Psoas muscle (tissue), 8 donors: ENCODE data around the gene AHI1. TPM values are rescaled to one million over a fixed set of nuclear protein-coding genes. Genes with fewer than 3 reads are reported as not detected.

Source experiments
- ATAC-seq, 4 donors: fragments of 200-7000 bp; cut with Tn5 transposase; one replicate each; pipeline ENCODE4 v1.9.1; 2020; ENCODE audit warnings: moderate library complexity in 3 of 4, mild to moderate bottlenecking in 2 of 4
- DNase-seq, 2 donors: peaks; one replicate each; pipeline ENCODE4 v3.0.0-alpha.2; 2020
- H3K27ac ChIP-seq: fragments of 200-600 bp; one replicate; pipeline ENCODE4 v1.8.0; 2022
- H3K27me3 ChIP-seq, 3 donors: fragments of 200-600 bp in 1 of 3; one replicate each; pipeline versions ENCODE4 v1.6.1 to v1.8.0; 2013 to 2022; ENCODE audit warnings: low read length in 2 of 3, mild to moderate bottlenecking in 2 of 3, moderate library complexity in 1 of 3; ENCODE audit not compliant: insufficient read depth in 3 of 3
- H3K36me3 ChIP-seq, 2 donors: fragments of 200-600 bp in 1 of 2; one replicate each; pipeline versions ENCODE4 v1.6.1 to v1.8.0; 2013 to 2022; ENCODE audit warnings: low read depth in 1 of 2, mild to moderate bottlenecking in 1 of 2, moderate library complexity in 1 of 2; ENCODE audit not compliant: insufficient read depth in 1 of 2
- H3K4me1 ChIP-seq: fragments of 200-600 bp; one replicate; pipeline ENCODE4 v1.8.0; 2022
- H3K4me3 ChIP-seq: fragments of 200-600 bp; one replicate; pipeline ENCODE4 v1.8.0; 2022; ENCODE audit warnings: mild to moderate bottlenecking
- H3K9me3 ChIP-seq: fragments of 200-600 bp; one replicate; pipeline ENCODE4 v1.8.0; 2022
- WGBS, 3 donors: extraction: QIAGEN DNeasy Blood & Tissue Kit; methylation state at CpG; one replicate each; pipeline versions ENCODE4 v1.1.6 to v1.1.7; 2013; 5-methylcytosine and 5-hydroxymethylcytosine counted together
- intact Hi-C, 2 donors: fragments of 100-400 bp; cut with DNase I; formaldehyde crosslinking; loops; one replicate each; pipeline versions ENCODE4 v1.11.0 to v1.14.2; 2022
- polyA plus RNA-seq, 3 donors: library from polyadenylated mRNA; stranded (reverse); fragments of 200-250 nt; gene quantifications; one replicate each; pipeline ENCODE4 v1.2.3, GENCODE V29; 2013
- total RNA-seq, 4 donors: library from RNA; stranded (reverse); fragmentation: NEBNext Ultra II Directional in 2 of 4; extraction: Animal tissue kit (Norgen Biotek cat#: 25700) in 2 of 4; gene quantifications; one replicate each; pipeline versions ENCODE4 v1.2.1 to v1.2.4, GENCODE V29; 2021 to 2023
- TF ChIP-seq, protein P1 (sequence below): fragments of 200-600 bp; IDR thresholded peaks from one replicate; pipeline ENCODE4 v1.8.0; 2022; ENCODE audit warnings: antibody characterized with exemption
- donor health status: healthy with polysubstance abuse.
- donor health status: DM: no; HTN: no; CAD: no; lungs with moderate emphysema.
- donor health status: Bipolar disorder and iron deficiency.
- donor health status: healthy.
- donor health status: DM: yes; HTN: yes; CAD: no.
- donor health status: DM: no; HTN: no; CAD: no.
- donor health status: DM: no; HTN: no; CAD: no.
- donor health status: DM: yes; HTN: yes; CAD: no.

The AHI1 gene
- total and polyA plus RNA-seq, 7 donors: 5.5 to 14.2 (median 8.3) TPM

DNA sequence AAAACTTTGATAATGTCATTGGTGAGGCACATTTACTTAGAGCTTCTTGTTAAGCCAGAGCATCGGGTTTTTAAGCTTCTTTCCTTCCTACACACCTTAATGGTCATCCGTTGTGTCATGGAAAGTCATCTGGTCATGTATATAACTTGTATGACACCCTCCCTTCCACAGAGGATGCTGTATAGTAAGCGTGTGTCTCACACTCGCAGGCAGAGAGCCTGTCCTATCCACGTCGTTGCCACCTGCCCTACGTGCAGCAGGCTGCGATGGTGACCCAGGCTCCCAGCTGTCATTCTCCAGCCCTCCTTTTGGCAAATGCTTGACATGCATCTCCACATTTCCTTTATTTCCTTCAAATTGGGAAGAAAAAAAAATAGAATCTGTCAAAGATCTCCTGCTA, 230.9 kb downstream of the AHI1 start:
- Histone ChIP-seq H3K27me3 (no peaks in the 10 kb centered on the region), H3K9me3 (no peaks in the 10 kb centered on the region), H3K27ac (no peak overlapping the region), H3K36me3 (no peaks in the 10 kb centered on the region), H3K4me3 (no peak overlapping the region), H3K4me1 (no peaks in the 10 kb centered on the region)
- WGBS, 3 donors: 74 to 78% (median 75%) methylated on average over 8 of the region's 8 CpGs
- intact Hi-C loops: loop anchor here in 1 of 2 donors (10.0 kb wide), 1 partner anchor 122 kb away; no protein-coding TSS in a partner anchor
- DNase-seq (no peak), ATAC-seq (no peak)
- TF ChIP-seq, protein P1, sequence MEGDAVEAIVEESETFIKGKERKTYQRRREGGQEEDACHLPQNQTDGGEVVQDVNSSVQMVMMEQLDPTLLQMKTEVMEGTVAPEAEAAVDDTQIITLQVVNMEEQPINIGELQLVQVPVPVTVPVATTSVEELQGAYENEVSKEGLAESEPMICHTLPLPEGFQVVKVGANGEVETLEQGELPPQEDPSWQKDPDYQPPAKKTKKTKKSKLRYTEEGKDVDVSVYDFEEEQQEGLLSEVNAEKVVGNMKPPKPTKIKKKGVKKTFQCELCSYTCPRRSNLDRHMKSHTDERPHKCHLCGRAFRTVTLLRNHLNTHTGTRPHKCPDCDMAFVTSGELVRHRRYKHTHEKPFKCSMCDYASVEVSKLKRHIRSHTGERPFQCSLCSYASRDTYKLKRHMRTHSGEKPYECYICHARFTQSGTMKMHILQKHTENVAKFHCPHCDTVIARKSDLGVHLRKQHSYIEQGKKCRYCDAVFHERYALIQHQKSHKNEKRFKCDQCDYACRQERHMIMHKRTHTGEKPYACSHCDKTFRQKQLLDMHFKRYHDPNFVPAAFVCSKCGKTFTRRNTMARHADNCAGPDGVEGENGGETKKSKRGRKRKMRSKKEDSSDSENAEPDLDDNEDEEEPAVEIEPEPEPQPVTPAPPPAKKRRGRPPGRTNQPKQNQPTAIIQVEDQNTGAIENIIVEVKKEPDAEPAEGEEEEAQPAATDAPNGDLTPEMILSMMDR: no peak

DNA sequence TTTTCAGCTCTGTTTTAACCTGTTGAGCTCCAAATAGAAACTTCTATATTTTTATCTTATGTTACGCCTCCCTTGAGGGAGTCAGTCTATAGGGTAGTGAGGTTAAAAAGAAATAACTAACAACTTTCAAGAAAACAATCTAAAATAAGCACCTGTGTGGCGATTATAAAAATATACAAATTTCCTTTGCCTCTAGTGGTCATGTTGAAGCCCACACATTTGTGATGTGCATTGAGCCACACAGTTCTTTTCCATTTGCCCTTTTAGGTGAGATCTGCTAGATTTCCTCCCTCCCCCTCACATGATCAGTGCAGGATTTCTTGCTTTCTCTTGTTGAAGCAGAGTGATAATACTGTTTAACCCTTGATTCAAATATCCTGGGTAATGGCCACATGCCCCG, 232.3 kb downstream of the AHI1 start:
- Histone ChIP-seq H3K36me3 (no peaks in the 10 kb centered on the region), H3K4me3 (no peak overlapping the region), H3K9me3 (no peaks in the 10 kb centered on the region), H3K4me1 (no peaks in the 10 kb centered on the region), H3K27me3 (no peaks in the 10 kb centered on the region), H3K27ac (no peak overlapping the region)
- 85 to 88% (median 86%) methylated on average over 3 of the region's 3 CpGs for WGBS, 3 donors
- no peak for DNase-seq
- TF ChIP-seq, protein P1: no peak
- intact Hi-C loops: loop anchor here in 1 of 2 donors (10.0 kb wide), 1 partner anchor 120 kb away; no protein-coding TSS in a partner anchor
- no peak for ATAC-seq

DNA sequence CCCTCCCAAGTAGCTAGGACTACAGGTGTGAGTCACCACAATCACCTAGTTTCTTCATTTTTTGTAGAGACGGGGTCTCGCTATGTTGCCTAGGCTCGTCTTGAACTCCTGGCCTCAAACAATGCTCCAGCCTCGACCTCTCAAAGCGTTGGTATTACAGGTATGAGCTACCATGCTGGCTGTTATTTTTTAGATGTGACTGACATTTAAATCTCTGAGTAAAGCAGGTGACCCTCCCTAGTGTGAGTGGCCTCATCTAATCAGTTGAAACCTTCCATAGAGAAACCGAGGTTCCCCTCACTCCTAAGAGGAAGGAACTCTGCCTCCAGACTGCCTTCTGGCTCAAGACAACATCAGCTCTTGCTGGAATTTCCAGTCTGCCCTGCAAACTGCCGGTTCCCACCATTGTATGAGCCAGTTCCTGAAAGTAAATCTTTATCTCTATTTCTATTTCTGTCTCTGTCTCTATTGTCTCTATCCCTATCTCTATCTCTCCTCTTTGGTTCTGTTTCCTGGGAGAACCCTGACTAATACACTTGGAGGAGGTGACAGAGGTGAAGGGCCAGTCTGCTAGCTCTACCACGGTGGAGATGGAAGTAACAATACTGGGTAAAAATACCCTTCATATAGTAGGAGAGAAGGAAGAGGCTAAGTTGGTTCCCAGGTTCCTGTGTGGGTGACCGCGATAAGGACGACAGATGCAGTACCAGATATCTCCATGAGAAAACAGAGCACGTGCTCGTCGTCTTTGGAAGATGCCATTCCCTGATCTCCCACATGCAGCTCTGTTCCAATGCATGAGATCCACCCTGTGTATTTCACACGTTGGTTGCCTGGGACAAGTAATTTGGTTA, 235.4 kb downstream of the AHI1 start:
- intact Hi-C loops: loop anchor here in 1 of 2 donors (10.0 kb wide), 1 partner anchor 117 kb away; no protein-coding TSS in a partner anchor
- DNase-seq: no peak
- Histone ChIP-seq H3K4me3 (no peak overlapping the region), H3K4me1 (no peaks in the 10 kb centered on the region), H3K36me3 (no peaks in the 10 kb centered on the region), H3K27ac (no peak overlapping the region), H3K9me3 (no peaks in the 10 kb centered on the region), H3K27me3 (no peaks in the 10 kb centered on the region)
- TF ChIP-seq, protein P1: no peak
- WGBS, 3 donors: 83 to 88% (median 84%) methylated on average over 15 of the region's 15 CpGs
- no peak for ATAC-seq

DNA sequence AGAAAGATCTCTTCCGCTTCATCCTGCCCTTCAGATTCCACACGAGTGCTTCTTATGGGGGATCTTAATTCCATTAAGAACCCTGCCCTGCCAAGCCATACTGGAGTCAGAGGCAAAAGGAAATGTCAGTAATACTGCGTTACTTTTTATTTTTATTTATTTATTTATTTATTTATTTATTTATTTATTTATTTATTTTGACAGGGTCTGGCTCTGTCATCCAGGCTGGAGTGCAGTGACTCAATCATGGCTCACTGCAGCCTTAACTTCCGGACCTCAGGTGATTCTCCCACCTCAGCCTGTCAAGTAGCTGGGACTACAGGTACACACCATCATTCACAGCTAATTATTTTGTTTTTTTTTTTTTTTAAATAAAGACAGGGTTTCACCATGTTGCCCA, 236.9 kb downstream of the AHI1 start:
- Histone ChIP-seq H3K4me3 (no peak overlapping the region), H3K4me1 (no peaks in the 10 kb centered on the region), H3K36me3 (no peaks in the 10 kb centered on the region), H3K27ac (no peak overlapping the region), H3K27me3 (no peaks in the 10 kb centered on the region), H3K9me3 (no peaks in the 10 kb centered on the region)
- DNase-seq (no peak), ATAC-seq (no peak)
- WGBS, 3 donors: 92 to 97% (median 93%) methylated on average over 4 of the region's 4 CpGs
- intact Hi-C loops: loop anchor here in 1 of 2 donors (10.0 kb wide), 1 partner anchor 116 kb away; no protein-coding TSS in a partner anchor
- TF ChIP-seq, protein P1: no peak
